Suppressor macrophage treated with lipopolysaccharide for 4 hours (primary cell): ENCODE results near the gene GRIK4.
"Not testable (repeated sequence)": the region's sequence is repeated elsewhere in the genome, so short reads cannot be mapped to it uniquely, and the experiment has no call there.

ENCODE experiments used
- DNase-seq: peaks from one replicate; pipeline ENCODE4 v3.0.0-alpha.2; 2020

GRIK4 gene

DNA sequence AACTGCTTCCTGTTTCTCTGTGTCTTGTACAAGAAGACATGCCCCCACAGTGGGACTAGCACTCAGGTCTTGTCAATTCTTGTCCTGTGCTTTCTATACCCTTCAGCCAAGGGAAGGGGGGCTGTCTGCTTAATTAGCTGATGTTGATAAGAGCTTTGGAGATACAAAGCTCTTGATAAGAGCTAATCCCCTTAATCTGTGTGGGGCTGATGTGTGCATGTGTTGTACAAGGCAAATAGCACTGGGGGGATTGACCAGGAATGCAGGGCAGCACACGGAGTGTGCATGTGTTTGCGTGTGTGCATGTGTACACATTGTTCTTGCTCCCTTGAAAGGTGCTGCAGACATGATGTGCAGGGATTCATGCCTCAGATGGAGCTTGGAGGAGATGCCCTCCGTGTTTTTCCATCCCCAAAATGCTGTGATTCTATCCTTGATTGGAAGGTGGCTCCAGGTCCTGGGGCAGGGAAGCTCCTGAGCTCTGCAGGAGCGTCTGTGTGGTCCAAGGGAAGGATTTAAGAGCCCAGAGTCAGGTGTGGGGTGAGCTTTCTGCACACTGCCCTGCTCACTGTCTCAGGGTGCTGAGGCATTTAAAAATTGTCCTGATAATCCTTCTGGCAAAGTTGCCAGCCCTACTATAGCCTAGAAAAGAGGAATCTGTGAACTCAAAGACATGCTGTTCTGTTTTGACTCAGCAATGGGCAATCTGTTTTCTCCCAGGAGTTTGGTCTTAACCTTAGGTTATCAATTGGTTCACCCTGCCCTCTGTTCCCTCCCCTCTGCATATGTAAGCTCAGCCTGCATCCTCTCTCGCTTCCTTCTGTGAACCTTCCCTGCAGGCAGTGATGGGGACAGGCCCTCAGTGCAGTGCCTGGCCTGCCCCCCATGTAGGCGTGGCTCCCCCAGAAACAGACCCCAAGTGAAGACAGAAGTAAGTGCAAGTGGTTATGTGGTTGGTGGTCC is 102.0 kb downstream of the GRIK4 start:
- peak; percentile 38 for DNase-seq

DNA sequence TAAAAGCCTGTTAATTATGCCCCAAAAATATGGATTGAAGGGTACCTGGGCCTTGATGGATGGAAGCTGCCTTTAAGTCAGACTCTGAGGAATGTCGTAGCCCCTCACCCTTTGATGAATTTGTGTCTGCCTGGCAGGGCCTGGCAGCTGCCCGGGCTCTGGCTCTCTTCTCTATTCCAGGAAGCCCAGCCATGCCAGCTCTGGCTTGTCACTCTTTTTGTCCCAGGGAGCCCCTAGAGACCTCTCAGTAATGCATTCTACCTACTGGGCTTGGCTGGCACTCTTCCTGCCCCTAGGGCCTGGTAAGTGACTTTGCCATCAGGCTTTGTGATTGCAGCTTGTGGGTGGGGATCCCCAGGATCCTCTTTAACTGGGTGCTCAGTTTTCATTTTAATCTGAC is 103.8 kb downstream of the GRIK4 start:
- DNase-seq = no peak

DNA sequence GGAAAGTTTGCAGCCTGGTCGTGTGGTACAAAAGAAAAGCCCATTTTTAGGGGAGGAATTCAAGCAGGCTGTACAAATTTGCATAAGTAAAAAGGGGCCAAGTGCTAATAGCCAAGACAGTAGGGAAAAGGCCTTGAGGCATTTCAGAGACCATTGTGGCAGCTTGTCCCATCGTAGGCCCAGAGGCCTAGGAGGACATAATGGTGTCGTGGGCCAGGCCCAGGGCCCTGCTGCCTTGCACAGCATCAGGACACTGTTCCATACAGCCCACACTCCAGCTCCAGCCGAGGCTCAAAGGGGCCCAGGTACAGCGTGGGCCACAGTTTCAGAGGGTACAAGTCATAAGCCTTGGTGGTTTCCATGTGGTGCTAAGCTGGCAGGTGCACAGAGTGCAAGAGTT is 106.9 kb downstream of the GRIK4 start:
- no peak for DNase-seq

DNA sequence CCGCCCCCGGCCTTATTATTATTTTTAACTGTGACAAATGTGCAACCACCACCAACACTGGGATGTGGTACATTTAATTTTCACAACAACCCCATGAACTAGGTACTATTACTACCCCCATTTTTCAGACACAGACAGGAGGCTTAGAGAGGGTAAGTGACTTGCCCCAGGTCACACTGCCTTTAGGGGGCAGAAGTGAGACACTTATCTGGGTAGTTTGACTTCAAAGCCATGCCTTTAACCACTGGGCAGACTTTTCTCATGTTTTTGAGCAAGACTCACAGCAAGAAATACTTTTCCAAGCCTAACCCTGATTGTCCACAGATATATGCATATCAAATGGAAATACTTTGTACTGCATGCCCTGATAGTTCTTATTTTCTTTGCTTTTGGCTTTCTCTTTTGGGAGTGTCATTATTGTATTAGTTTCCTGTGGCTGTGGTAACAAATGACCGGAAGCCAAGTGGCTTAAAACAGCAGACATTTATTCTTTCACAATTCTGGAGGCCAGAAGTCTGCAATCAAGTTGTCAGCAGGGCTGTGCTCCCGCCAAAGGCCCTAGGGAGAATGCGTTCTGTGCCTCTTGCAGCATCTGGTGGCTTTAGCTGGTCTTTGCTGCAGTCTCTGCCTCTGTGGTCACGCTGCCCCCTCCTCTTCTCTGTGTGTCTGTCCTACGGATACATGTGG is 110.8 kb downstream of the GRIK4 start:
- DNase-seq = peak; percentile 47

DNA sequence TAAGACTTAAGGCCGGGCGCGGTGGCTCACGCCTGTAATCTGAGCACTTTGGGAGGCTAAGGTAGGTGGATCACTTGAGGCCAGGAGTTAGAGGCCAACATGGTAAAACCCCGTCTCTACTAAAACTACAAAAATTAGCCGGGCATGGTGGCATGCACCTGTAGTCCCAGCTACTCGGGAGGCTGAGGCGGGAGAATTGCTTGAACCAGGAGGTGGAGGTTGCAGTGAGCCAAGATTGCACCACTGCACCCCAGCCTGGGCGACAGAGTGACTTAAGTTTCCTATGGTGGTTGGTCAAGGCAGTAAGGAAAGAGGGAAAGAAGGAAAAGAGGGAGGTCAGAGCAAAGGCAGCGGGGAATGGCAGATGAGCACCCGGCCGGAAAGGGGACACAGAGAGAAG is 113.4 kb downstream of the GRIK4 start:
- DNase-seq = not testable (repeated sequence)

DNA sequence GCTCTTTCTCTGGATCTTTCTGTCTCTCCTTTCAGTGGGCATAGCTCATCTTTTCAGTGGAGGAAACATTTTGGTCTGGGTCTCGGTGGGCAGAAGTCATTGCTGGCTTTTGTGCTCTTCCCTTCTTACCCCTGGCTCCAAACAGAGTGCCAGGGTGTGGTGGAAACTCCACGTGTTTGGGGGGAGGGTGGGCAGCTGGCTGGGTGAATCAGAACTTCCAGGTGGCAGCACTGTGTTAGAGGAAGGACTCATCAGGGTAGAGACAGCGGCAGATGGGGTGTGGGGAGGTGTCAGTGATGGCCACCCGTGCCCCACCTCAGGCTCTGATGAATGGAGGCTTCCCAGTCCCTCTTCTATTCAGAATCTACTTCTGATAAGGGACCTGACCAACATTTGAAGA is 114.0 kb downstream of the GRIK4 start:
- DNase-seq = no peak

DNA sequence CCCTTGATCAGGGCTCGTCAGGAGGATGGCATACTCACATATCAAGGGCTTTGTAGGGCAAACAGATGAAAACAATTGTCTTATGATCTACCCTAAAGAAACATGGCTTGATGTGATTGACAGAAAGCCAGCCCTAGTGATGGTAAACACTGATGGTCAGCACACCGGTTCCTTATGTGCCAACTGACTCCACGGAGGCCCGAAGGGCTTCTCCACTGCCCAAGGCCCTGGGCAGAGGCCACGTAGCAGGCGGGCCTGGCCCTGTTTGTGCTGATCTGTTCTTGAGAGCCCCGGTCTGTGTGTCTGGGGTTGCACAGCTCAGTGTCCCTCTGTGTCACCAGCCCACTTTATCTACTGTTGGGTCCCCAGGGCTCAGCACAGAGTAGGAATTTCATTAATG is 115.2 kb downstream of the GRIK4 start:
- no peak for DNase-seq

DNA sequence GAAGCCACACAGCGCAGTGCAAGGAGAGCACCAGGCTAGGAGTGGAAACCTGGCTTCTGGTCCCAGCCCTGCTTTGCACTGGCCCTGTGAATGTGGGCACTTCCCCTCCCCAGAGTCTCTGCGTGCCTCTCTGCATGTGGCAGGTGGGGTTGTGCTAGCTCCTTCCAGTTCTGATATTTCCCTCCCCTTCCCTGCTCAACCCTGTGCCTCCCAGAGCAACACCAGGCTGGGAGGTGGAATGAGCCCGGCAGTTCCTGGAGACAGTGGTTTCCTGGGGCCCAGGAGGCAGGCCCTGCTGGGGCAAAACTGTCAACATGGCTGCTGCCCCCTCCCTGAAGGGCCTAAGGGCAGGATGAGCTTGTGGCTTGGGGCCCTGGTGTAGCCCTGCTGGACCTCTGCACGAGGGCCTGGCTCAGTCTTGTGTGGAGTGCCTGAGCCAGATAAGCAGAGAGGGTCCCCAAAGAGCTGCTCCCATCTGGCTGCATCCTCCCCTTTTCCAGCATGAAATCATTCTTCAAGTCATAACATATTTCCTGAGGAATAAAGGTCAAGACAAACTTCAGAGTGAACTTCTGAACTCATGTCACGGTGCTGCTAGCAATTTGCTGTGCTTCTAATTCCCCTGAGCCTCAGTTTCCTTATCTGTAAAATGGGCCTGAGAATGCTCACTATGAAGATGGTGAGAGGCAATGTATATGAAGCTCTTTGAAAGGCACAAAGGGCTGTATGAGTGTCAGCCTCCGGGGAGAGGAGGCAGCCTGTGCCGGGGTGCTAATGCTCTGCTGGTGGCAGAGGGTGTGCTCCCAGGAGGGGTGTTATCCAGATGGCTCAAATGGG is 116.0 kb downstream of the GRIK4 start:
- DNase-seq = no peak

DNA sequence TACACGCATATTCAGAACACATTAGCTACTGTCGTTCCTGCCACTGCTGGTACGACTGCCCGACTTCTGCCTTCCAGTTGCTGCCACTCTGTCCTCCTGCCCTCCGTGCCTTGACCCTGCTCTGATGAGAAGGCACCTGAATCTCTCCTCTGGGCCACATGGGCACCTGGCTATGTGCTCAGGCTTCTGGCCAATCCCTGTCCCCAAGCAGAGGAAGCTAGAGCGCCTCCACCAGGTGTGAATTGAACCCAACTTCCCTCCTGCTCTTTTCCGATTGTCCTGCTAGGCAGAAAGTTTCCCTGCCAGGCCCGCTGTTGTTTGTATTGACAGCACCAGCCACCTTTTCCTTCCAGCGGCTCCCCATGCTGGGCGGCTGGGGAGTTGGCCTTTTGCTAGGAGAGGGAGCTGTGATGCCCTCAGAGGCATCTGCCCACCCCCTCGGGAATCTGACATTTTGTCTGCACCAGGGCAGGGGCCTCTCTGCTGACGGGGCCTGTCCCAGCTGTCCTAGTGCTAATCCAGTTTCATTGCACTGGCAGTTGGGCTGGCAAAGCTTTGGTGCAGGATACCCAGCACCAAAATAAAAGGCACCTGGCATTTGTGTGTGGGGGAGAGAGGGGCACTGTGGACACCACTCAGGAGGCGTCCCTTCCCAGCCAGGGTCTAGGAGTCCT is 118.0 kb downstream of the GRIK4 start:
- DNase-seq = no peak

DNA sequence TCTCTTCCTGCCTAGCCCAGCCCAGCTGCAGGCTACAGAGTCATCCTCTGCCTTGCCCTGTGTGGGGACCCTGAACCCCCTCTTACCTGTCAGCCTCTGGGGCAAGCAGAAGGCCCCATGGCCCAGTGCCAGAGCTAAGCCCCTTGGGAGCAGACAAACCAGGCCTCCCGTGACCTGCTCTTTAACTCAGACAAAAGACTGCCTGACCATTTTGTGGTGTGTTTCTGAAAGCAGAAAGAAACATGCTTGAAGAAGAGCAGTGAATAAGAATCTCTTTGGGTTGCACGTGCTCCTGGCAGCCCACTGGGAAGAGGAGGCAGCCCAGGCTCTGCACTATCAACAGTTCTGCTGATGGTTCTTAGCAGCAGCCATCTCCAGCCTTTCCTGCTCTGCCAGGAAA is 118.6 kb downstream of the GRIK4 start:
- DNase-seq = no peak

DNA sequence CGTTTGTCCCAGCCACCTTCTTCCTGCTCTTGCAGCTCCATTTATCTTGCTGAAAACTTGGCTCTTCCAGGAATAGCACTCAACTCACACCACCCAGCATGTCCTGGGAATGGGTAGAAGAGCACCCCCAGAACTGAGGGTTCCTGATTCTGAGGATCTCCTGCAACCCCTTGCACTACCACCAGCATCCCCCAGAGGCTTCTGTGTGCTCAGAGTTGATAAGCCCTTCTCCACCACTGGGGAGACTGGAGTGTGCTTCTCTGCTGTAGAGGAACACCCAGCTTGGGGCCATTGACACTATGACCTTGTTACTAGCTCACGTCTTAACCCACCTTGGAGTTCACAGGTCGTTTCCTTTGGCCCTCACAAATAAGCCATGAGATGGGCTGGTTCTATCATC is 121.0 kb downstream of the GRIK4 start:
- DNase-seq = no peak

DNA sequence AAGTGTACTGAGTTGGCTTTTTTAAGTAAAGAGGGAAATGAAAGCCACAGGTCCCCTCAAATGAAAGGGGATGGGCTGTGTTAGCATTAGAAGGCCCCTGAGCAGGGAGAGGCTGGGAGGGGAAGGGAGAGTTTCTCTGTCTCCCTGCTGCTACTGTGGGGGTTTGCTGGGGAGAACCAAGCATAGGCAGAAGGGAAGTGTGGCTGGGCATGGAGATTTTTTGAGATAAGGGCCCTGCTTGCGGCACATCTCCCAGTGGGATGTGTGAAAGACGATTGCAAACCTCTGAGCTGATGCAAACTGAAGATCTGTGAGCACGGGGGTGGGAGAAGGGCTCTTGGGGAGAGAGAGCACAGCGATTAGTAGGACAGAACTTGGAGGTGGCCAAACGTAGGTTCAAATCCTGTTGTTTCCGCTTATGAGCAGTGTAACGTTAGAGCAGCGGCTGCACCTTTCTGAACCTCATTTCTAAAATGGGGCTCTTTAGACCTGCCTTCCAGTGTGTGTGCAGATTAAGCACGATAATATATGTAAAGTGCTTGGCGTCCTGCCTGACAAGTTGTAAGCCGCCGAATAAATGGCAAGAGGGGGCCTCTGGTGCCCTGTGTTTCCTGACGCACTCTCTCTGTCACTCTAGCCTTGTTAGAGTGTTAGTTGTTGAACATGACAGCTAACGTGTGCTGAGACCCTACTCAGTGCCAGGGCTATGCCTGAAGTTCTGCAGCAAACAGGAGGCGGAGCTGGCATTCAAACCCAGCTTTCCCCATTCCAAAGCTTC is 122.3 kb downstream of the GRIK4 start:
- DNase-seq = no peak

DNA sequence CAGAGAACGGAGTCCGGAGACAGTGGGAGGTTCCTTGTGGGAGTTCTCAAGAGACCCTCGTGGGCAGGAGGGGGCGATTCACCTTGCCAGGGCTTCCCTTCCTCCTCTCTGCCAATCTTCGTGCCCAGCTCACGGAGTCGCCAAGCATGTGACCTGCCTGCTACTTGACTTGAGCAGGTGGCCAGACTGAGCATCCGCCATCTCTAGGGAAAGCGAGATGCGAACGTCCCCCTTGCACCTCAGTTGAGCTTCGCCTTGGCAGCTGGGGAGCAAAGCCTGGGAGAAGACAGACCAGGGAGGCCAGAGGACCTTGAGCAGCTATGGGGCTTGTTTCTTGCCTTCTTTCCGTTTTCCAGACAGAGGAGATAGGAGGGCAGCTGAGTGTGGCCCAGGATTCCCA is 123.2 kb downstream of the GRIK4 start:
- no peak for DNase-seq

DNA sequence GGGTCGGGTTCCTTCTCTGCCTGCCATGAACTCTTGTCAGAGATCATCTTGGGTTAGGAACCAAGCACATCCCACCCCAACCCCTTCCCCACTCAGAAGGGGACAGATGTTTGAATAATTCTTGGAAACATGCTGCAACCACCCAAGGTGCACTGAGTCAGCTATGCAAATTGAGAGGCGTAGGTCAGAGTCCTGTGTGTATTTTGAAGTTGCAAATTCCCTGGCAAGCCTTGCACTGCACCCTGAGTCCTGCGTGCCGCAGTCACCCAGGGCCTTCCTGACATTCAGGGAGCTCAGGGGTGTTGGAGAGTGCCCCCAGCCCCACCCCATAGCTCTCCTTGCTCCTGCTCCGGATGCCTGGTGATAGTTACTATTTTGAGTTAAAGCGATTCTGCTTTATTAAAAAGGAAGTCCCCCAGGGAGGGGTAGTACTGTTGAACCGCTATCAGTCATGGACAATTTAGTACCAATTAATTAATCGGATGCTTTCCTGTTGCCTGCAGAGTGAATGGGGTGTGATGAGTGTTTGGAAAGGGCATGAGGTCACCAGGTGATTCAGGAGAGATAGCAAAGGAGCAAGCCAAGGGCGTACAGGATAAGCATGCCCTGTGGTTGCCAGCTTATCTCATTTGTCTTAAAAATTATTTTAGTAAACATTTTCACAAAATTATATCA is 123.7 kb downstream of the GRIK4 start:
- DNase-seq = no peak

DNA sequence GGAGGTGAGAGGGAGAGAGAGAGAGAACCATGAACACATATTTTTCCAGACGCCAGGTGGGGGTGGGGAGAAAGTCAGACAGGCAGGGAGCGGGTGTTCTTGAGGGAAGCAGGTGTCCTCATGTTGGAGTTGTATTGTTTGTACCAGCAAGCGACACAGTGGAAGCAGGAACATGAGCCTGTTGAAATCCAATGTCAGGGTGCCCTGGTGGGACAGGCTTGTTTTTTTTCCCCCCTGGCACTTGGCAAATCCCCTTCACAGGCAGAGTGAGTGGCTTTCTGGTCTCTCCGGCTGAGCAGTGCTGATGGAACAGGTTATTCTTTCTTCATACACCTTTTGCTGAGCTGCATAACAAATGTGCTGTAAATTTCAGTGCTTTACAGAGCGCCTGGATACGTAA is 125.6 kb downstream of the GRIK4 start:
- DNase-seq = no peak

DNA sequence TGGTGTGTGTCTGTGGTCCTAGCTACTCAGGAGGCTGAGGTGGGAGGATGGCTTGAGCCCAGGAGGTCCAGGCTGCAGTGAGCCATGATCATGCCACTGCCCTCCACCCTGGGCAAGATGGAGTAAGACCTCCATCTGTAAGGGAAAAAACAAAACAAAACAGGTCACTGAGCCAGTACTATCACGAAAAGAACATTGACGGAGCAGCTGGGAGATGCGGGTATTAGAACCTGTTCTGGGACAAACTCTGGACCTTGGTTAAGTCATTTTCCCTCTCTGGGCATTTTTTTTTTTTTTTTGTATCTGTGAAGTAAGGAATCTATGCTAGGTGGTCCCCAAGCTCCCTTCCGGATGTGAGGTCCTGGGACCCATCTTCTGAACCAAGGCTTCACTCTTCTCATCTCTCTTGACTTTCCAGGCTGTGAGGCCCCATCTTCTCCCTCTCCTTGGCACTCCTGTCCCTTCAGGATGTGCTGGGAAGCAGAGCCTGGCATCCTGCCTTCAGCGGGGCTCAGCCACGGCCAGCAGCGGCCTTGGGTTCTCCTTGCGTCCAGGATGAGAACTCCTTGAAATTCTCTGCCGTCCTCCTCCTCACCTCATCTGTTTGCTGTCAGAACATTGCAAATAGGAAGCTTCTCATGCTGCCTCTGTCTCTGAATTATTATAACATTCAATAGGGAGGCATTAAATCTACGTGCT is 130.8 kb downstream of the GRIK4 start:
- no peak for DNase-seq

DNA sequence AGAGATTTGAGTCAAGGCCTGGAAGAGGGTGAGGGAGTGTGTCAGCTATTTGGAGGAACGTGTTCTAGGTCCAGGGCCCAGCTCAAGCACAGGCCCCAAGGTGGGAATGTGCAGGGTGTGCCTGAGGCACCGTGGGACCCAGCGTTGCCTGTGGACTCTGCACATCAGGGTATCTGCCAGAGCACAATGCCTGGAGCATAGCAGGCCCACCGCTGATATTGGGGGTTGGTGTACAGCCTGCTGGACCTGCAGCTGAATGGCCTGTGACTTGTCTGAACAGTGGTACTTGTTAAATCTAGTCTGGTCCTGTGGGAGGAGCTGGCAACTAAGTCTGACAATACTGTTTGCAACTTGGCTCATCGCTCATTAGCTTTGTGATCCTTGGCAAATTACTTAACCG is 131.7 kb downstream of the GRIK4 start:
- no peak for DNase-seq

DNA sequence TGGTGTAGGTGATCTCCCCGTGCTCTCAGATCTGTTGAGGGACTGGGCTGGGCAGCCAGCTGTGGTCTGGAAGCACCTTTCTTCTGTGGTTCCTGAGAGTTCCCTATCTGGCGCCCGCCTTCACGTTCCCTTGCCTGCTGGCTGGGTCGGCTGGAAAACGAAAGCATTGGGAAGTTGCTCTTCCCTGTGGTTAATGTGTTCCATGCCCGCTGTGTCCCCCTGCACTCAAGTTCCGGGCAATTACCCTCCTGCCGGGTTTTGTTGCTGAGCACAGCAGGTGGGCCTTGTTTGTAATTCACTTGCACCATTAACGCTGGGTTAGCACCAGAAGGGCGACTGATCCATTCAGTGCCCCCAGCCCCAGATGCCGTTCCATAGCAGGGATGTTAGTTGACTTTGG is 134.1 kb downstream of the GRIK4 start:
- no peak for DNase-seq

DNA sequence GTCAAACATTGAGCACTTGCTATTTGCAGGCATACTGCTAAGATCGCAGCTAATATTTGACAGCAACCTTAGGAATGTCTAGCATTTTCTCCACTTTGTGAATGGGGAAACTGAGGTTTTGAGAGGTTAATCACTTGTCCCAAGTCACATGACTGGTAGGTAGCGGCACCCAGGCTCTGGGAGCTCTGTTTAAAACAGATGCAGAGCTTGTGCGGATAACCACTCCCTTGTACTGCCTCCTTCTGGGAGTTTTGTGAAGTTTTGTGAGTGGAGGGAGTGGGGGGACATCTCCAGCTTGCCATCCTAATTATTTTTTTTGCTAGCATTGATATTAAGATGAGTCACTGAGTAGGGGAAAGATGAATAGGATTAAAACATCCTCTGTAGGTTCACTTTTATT is 134.7 kb downstream of the GRIK4 start:
- DNase-seq = no peak

DNA sequence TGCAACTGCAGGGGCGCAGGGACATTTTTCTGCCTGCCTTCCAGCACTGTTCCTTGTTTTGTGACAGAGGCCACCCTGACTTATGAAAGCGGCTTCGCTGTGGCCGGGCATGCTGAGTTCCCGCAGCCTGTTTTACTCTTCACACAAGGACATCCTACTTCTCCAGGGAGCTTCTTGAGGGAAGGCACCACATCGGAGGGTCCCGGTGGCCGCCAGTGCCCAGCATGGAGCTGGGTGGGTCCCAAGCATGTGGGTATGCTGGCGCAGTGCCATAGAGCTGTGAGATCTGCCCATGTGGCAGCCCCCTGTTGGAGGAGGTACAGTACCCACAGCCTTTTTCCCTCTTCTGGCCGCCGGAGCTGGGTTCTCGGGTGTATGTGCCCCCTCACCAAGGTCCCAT is 136.1 kb downstream of the GRIK4 start:
- DNase-seq = no peak

DNA sequence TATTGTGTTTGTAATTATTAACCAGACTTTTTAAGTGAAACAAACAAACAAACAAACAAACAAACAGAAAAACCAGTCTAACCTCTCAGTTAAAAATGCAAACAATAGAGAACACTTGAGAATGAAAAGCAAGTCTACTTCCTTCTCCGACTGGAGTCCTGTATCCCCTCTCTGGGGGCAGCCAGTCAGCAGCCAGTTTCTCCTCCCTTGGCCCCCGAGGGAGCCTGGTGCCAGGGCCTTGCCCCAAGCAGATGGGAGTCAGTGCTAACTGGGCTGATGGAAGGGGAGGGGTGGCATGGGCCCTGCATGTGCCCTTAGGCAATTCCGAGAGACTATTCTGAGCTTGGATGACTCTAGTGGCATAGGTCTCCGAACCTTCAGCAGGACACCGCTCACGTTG is 137.2 kb downstream of the GRIK4 start:
- DNase-seq = no peak
